Memory B cell (primary cell): ENCODE data around the gene C1QTNF1.

Experiments
- ATAC-seq: fragments of 150-1000 bp; cut with Tn5 transposase; 2 replicates; pipeline ENCODE4 v1.10.0; 2021; ENCODE audit warnings: low read depth, mild to moderate bottlenecking, moderate library complexity
- DNase-seq, 2 donors: peaks; one replicate each; pipeline ENCODE4 v3.0.0; 2022; ENCODE audit warnings: low spot score in 2 of 2
- H3K27ac Mint-ChIP-seq: one replicate; pipeline ENCODE4 v1.8.0; 2022; ENCODE audit warnings: mild to moderate bottlenecking, moderate library complexity, mixed read lengths
- H3K27me3 Mint-ChIP-seq: one replicate; pipeline ENCODE4 v1.8.0; 2022; ENCODE audit warnings: mixed read lengths
- H3K36me3 Mint-ChIP-seq: one replicate; pipeline ENCODE4 v1.8.0; 2022; ENCODE audit warnings: mild to moderate bottlenecking, mixed read lengths
- H3K4me1 Mint-ChIP-seq: one replicate; pipeline ENCODE4 v1.8.0; 2022; ENCODE audit warnings: mixed read lengths
- H3K4me3 Mint-ChIP-seq: one replicate; pipeline ENCODE4 v1.8.0; 2022; ENCODE audit warnings: mild to moderate bottlenecking, moderate library complexity, mixed read lengths
- H3K9me3 Mint-ChIP-seq: one replicate; pipeline ENCODE4 v1.8.0; 2022; ENCODE audit warnings: mixed read lengths

Gene C1QTNF1

GRCh38 chr17:79081571-79082276, 57.8 kb downstream of the C1QTNF1 start:
- peaks cover 5% of the 10 kb centered on the region for H3K4me1 Mint-ChIP-seq
- peaks cover 28% of the 10 kb centered on the region for H3K36me3 Mint-ChIP-seq
- DNase-seq = no peak
- no peaks in the 10 kb centered on the region for H3K27me3 Mint-ChIP-seq
- ATAC-seq = no peak
- H3K27ac Mint-ChIP-seq = no peak overlapping the region
- no peaks in the 10 kb centered on the region for H3K9me3 Mint-ChIP-seq
- no peak overlapping the region for H3K4me3 Mint-ChIP-seq

GRCh38 chr17:79082311-79083190, 58.6 kb downstream of the C1QTNF1 start:
- Mint-ChIP-seq H3K9me3 (no peaks in the 10 kb centered on the region), H3K4me1 (peaks cover 5% of the 10 kb centered on the region), H3K27ac (no peak overlapping the region), H3K4me3 (no peak overlapping the region), H3K27me3 (no peaks in the 10 kb centered on the region), H3K36me3 (peaks cover 28% of the 10 kb centered on the region)
- DNase-seq = peak; percentile 34 to 53
- ATAC-seq = peak; percentile 56

- no peak for ATAC-seq
- H3K27ac Mint-ChIP-seq = no peak overlapping the region
- peaks cover 27% of the 10 kb centered on the region for H3K36me3 Mint-ChIP-seq
- no peaks in the 10 kb centered on the region for H3K27me3 Mint-ChIP-seq
- DNase-seq = no peak
- no peak overlapping the region for H3K4me3 Mint-ChIP-seq
- H3K4me1 Mint-ChIP-seq = peaks cover 5% of the 10 kb centered on the region
- no peaks in the 10 kb centered on the region for H3K9me3 Mint-ChIP-seq
Observed at GRCh38 chr17:79083191-79083971, 59.4 kb downstream of the C1QTNF1 start.

GRCh38 chr17:79084291-79085153, 60.6 kb downstream of the C1QTNF1 start:
- Mint-ChIP-seq H3K36me3 (peaks cover 22% of the 10 kb centered on the region), H3K4me1 (peaks cover 5% of the 10 kb centered on the region), H3K27ac (no peak overlapping the region), H3K9me3 (no peaks in the 10 kb centered on the region), H3K27me3 (no peaks in the 10 kb centered on the region), H3K4me3 (no peak overlapping the region)
- ATAC-seq = no peak
- DNase-seq = no peak

GRCh38 chr17:79085154-79085920, 61.4 kb downstream of the C1QTNF1 start:
- no peak for DNase-seq
- Mint-ChIP-seq H3K4me3 (no peak overlapping the region), H3K9me3 (no peaks in the 10 kb centered on the region), H3K27ac (no peak overlapping the region), H3K27me3 (no peaks in the 10 kb centered on the region), H3K36me3 (peaks cover 16% of the 10 kb centered on the region), H3K4me1 (peaks cover 5% of the 10 kb centered on the region)
- ATAC-seq = no peak

- H3K9me3 Mint-ChIP-seq = no peaks in the 10 kb centered on the region
- H3K36me3 Mint-ChIP-seq = peaks cover 10% of the 10 kb centered on the region
Observed at GRCh38 chr17:79085921-79086551, 62.1 kb downstream of the C1QTNF1 start.

GRCh38 chr17:79086609-79087427, 62.8 kb downstream of the C1QTNF1 start:
- Mint-ChIP-seq H3K27ac (no peak overlapping the region), H3K27me3 (no peaks in the 10 kb centered on the region), H3K36me3 (peaks cover 7% of the 10 kb centered on the region), H3K4me3 (no peak overlapping the region), H3K9me3 (no peaks in the 10 kb centered on the region), H3K4me1 (no peaks in the 10 kb centered on the region)
- DNase-seq (no peak), ATAC-seq (no peak)

More at GRCh38 chr17:79085921-79086551, 62.1 kb downstream of the C1QTNF1 start:
- Mint-ChIP-seq H3K27me3 (no peaks in the 10 kb centered on the region), H3K4me3 (no peak overlapping the region), H3K27ac (no peak overlapping the region), H3K4me1 (no peaks in the 10 kb centered on the region)
- ATAC-seq (no peak), DNase-seq (no peak)

- peak; percentile 85 to 87 for DNase-seq
- ATAC-seq = peak; percentile 90
- H3K36me3 Mint-ChIP-seq = peaks cover 5% of the 10 kb centered on the region
- H3K4me3 Mint-ChIP-seq = no peak overlapping the region
- no peaks in the 10 kb centered on the region for H3K4me1 Mint-ChIP-seq
- H3K27ac Mint-ChIP-seq = no peak overlapping the region
- H3K27me3 Mint-ChIP-seq = peaks cover 5% of the 10 kb centered on the region
- H3K9me3 Mint-ChIP-seq = no peaks in the 10 kb centered on the region
Observed at GRCh38 chr17:79087428-79088143, 63.6 kb downstream of the C1QTNF1 start.

- H3K4me3 Mint-ChIP-seq = no peak overlapping the region
- H3K27ac Mint-ChIP-seq = no peak overlapping the region
- peaks cover 5% of the 10 kb centered on the region for H3K36me3 Mint-ChIP-seq
- DNase-seq (no peak), ATAC-seq (no peak)
- H3K4me1 Mint-ChIP-seq = no peaks in the 10 kb centered on the region
- H3K9me3 Mint-ChIP-seq = no peaks in the 10 kb centered on the region
- H3K27me3 Mint-ChIP-seq = peaks cover 5% of the 10 kb centered on the region
Observed at GRCh38 chr17:79088247-79088996, 64.5 kb downstream of the C1QTNF1 start.

- no peak overlapping the region for H3K27ac Mint-ChIP-seq
- H3K27me3 Mint-ChIP-seq = peaks cover 6% of the 10 kb centered on the region
- ATAC-seq (no peak), DNase-seq (no peak)
- no peak overlapping the region for H3K4me3 Mint-ChIP-seq
- no peaks in the 10 kb centered on the region for H3K4me1 Mint-ChIP-seq
- H3K9me3 Mint-ChIP-seq = no peaks in the 10 kb centered on the region
- H3K36me3 Mint-ChIP-seq = peaks cover 5% of the 10 kb centered on the region
Observed at GRCh38 chr17:79088997-79089328, 65.0 kb downstream of the C1QTNF1 start.
